ENCODE results near the gene TRIM61. TPM values are rescaled to one million over a fixed set of nuclear protein-coding genes. Genes with fewer than 3 reads are reported as not detected.

Gene TRIM61
- polyA plus RNA-seq, 2 of the 4 experiments (the other 2 are of a cell fraction) = not detected

GRCh38 chr4:165013691-165014090 is 36.2 kb upstream of the TRIM61 start:
- H3K27ac ChIP-seq = no peak overlapping the region
- no peak overlapping the region for H3K4me3 ChIP-seq
- ChIA-PET CTCF (interaction anchor here (0.8 kb wide), 1 partner anchor 235 kb away, joined by 3 read pairs; no protein-coding TSS in a partner anchor), POLR2A (no interaction called here)
- H3K4me2 ChIP-seq = no peak overlapping the region
- H3K4me1 ChIP-seq = no peaks in the 10 kb centered on the region
- FAIRE-seq = no peak
- no peaks in the 10 kb centered on the region for H3K9me3 ChIP-seq
- TF ChIP-seq PHF8 (IDR thresholded peaks at IDR 0.05; ENCODE audit: borderline replicate concordance, low read depth) (no peak), HOXB13 (CRISPR knock-in tag; IDR thresholded peaks at IDR 0.05; ENCODE audit: low read depth) (no peak), ELK1 (IDR thresholded peaks at IDR 0.05; ENCODE audit: low read depth, low read length) (no peak), TFCP2L1 (CRISPR knock-in tag; IDR thresholded peaks at IDR 0.05) (no peak), ESRRA (IDR thresholded peaks at IDR 0.05; ENCODE audit: borderline replicate concordance, low read length) (no peak), TP53 (CRISPR knock-in tag; IDR thresholded peaks at IDR 0.05) (no peak), RAD21 (conservative IDR thresholded peaks at IDR 0.05 in 1 of 2, IDR thresholded peaks at IDR 0.05 in 1 of 2) (no peak), HDAC2 (IDR thresholded peaks at IDR 0.05) (no peak), ZFP36 (IDR thresholded peaks at IDR 0.05; ENCODE audit: borderline replicate concordance, partially characterized antibody) (no peak), SMC3 (IDR thresholded peaks at IDR 0.05) (no peak), MAFK (IDR thresholded peaks at IDR 0.05; ENCODE audit: partially characterized antibody) (no peak), ZSCAN20 (CRISPR knock-in tag; IDR thresholded peaks at IDR 0.05) (no peak), JUN (IDR thresholded peaks at IDR 0.05) (no peak), MYC (IDR thresholded peaks at IDR 0.05; ENCODE audit: borderline replicate concordance, low read length) (no peak)
- ATAC-seq = no peak
- DNase-seq (ENCODE audit: low read depth in 1 of 2, low spot score in 1 of 2) = no peak

- CTCF ChIA-PET = no interaction called here
- FAIRE-seq = no peak
- no peak for DNase-seq (ENCODE audit: low read depth in 1 of 2, low spot score in 1 of 2)
These were observed 33.9 kb upstream of the TRIM61 start for GRCh38 chr4:165011403-165011802.

More at GRCh38 chr4:165011403-165011802, 33.9 kb upstream of the TRIM61 start:
- POLR2A ChIA-PET = no interaction called here
- WGBS (ENCODE audit: missing lambda C conversion rate) = 49% methylated on average over 5 of the region's 5 CpGs
- TF ChIP-seq HMGXB4 (CRISPR knock-in tag; IDR thresholded peaks at IDR 0.05; ENCODE audit: borderline replicate concordance) (no peak), CBX2 (IDR thresholded peaks at IDR 0.05; ENCODE audit: borderline replicate concordance, low read depth) (no peak), RARB (CRISPR knock-in tag; IDR thresholded peaks at IDR 0.05) (no peak), MAFK (IDR thresholded peaks at IDR 0.05; ENCODE audit: partially characterized antibody) (no peak), HES2 (IDR thresholded peaks at IDR 0.05) (no peak), CTCF (IDR thresholded peaks at IDR 0.05) (no peak), HOXB5 (CRISPR knock-in tag; IDR thresholded peaks at IDR 0.05) (no peak), MAZ (IDR thresholded peaks at IDR 0.05; ENCODE audit: borderline replicate concordance, low read depth, low read length) (no peak), KDM5A (IDR thresholded peaks at IDR 0.05) (no peak), RNF2 (IDR thresholded peaks at IDR 0.05; ENCODE audit: borderline replicate concordance, low read depth) (no peak), HDAC2 (IDR thresholded peaks at IDR 0.05) (no peak), JUNB (IDR thresholded peaks at IDR 0.05) (no peak), ELK1 (IDR thresholded peaks at IDR 0.05; ENCODE audit: low read depth, low read length) (no peak), HOXB13 (CRISPR knock-in tag; IDR thresholded peaks at IDR 0.05; ENCODE audit: low read depth) (no peak), BHLHE40 (IDR thresholded peaks at IDR 0.05; ENCODE audit: low read depth, low read length) (no peak), HOXA7 (CRISPR knock-in tag; IDR thresholded peaks at IDR 0.05) (no peak), NR3C1 (IDR thresholded peaks at IDR 0.05) (no peak)
- Histone ChIP-seq H3K27ac (no peak overlapping the region), H3K4me2 (no peak overlapping the region), H3K9me3 (no peaks in the 10 kb centered on the region), H3K4me3 (no peak overlapping the region), H3K4me1 (no peaks in the 10 kb centered on the region)
- ATAC-seq = no peak

Data from A549 (cell line).